HG03095 (cell line): ENCODE data around the gene PGLYRP2.

Experiments used
- ATAC-seq: cut with Tn5 transposase; IDR thresholded peaks from one replicate; pipeline ENCODE4 v1.9.1; 2021; ENCODE audit warnings: moderate library complexity; ENCODE audit not compliant: unreplicated experiment

The PGLYRP2 gene

GRCh38 chr19:15427991-15428471, 51.3 kb downstream of the PGLYRP2 start:
- no peak for ATAC-seq

GRCh38 chr19:15427350-15427700, 52.0 kb downstream of the PGLYRP2 start:
- ATAC-seq: no peak

GRCh38 chr19:15426485-15427349, 52.6 kb downstream of the PGLYRP2 start:
- no peak for ATAC-seq

DNA sequence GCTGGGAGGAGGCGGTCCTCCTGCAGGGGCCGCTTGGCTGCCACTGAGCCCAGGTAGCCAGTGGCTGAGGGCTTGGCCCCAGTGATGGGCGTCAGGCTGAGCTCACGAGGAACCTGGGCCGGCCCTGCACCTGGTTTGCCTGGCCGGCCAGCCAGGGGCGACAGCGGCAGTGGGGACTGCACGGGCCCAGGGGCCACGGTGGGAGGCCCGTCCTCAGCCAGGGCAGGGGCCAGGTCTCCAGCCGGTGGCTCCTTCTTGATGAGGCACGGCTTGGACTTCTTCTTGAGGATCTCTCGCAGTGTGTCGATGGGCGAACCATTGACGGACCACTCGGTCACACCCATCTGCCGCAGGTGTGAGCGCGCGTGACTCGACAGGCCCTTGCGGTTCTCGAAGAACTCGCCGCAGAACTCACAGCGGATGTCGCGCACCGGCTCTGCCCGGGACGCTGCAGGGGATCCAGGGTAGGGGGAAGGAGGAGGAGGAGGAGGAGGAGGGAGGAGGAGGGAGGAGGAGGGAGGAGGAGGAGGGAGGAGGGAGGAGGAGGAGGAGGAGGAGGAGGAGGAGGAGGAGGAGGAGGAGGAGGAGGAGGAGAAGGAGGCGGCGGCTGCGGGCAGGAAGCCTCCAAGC, 53.9 kb downstream of the PGLYRP2 start:
- ATAC-seq: no peak

DNA sequence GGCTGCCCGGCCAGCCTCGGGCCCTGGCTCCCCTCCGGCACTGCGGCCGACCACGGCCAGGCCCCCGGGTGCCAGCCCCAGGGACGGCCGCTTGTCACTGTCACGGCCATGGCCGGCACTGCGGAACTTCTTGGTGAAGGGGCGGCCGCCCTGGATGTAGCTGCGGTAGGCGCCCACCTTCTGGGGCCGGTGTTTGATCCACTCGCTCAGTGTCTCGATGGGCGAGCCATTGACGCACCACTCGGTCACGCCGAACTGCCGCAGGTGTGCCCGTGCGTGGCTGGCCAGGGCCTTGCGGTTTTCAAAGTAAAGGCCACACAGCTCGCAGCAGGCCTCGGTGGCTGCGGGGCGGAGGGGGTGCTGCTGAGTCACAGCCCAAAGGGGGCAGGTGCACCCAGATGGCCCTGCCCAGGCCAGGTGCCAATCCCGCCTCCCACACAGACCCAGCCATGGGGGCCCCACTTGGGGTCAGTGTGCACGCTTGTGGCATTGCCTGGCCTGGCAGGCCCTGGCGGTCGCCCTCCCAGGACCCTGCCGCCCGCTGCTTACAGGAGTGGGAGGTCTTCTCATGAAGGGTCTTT, 54.5 kb downstream of the PGLYRP2 start:
- ATAC-seq: no peak

DNA sequence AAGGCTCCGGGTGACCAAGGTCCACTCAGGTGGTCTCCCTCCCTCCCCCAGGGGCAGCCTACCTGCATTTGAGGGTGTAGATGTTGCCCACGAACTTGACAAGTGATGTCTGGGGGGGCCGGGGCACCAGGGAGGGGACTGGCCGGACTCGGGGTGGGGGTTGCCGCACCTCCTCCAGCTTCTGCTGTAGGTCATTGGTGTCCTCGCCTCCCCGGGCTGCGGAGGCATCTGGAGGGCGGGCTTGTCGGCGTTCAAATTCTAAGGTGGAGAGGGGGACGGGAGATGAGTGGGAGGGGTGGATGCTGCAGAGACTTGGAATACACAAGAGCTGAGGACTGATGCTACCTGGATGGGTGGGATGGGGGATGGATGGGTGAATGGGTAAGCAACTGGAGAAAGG, 55.2 kb downstream of the PGLYRP2 start:
- ATAC-seq: no peak

- ATAC-seq: no peak
Measured at GRCh38 chr19:15423130-15423529, 56.2 kb downstream of the PGLYRP2 start.

DNA sequence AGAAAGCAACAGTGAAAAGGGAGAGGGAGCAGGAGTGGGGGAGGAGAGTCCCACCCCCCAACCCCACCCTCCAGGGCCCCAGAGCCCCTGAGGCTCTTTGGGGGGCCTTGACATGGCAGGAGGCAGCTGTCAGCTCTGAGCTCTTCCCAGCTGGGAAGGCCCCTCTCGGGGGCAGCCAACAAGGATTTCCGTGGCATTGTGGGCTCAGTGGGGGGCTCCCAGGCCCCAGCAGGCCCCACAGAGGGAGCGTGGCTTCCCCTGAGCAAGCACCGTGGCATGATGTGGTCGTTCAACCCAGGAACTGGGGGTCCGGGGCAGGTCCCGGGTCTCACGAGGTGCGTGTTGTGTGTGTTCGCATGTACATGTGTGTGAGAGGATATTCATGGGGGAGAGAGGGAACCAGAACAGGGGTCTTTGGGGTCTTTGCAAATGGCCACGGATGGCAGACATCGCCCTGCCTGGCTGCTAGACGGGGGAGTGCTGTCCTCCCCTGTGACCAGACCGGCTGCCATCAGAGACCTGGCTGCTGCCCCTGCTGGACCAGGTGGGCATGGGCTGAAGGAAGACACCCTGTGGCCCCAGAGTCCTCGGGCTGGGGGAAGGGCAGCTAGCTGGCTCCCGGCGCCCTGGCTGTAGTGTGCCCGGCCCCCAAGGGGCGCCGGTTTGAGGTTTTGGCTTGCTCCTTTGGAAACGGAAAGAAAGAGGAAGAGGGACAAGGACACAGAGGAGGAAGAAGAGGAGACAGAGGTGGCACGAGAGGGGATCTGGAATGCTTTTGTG, 56.8 kb downstream of the PGLYRP2 start:
- ATAC-seq: no peak

- ATAC-seq: no peak
Measured at GRCh38 chr19:15421721-15422260, 57.5 kb downstream of the PGLYRP2 start.

DNA sequence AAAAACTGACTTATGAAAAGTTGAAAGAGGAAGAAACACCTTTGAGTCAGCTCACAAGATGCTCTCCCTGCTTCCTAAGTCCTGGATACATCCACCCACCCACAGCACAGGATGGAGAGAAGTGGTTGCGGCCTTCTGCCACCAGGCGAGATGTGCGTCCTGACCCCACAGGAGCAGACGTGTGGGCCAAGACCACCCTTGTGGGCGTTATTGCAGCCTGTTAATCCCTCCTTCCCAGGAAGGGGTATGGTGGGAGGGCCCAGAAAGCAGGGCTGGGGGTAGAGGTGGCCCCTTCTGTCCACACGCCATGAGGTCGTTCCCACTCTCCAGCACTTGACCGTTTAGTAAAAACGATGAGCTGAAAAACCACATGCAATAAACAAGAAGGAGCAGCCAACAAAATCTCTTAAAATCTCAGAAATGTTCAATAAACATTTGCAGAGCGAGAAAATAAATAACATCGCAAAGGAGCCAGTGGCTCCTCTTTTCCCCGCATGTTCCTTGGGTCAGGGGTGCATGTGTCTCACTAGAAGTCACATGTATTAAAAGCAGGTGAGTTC, 58.1 kb downstream of the PGLYRP2 start:
- ATAC-seq: no peak

- no peak for ATAC-seq
Measured at GRCh38 chr19:15419413-15420025, 59.8 kb downstream of the PGLYRP2 start.
